H1 (cell line): ENCODE data around the gene SLC15A3. TPM values are rescaled to one million over a fixed set of nuclear protein-coding genes. Genes with fewer than 3 reads are reported as not detected.

Experiments
- CTCF ChIA-PET: fragments of 300-600 bp; sonication (Branson Sonifier 250); formaldehyde crosslinking; loops from one replicate; lab custom pipeline; 2021; ENCODE audit not compliant: partially characterized antibody; lab: Charles Lee
- POLR2A ChIA-PET: fragments of 300-600 bp; sonication (Branson Sonifier 250); formaldehyde crosslinking; loops from one replicate; lab custom pipeline; 2021; ENCODE audit warnings: inconsistent platforms; ENCODE audit not compliant: partially characterized antibody; lab: Charles Lee
- DNase-seq, 2 experiments: peaks; one replicate each; pipeline versions ENCODE4 v3.0.0 to v3.0.0-alpha.2; 2010 to 2022; ENCODE audit warnings: low spot score in 2 of 2, low read depth in 1 of 2, mixed read lengths in 1 of 2
- FAIRE-seq: peaks from 2 replicates; lab custom pipeline; 2011; peaks lifted over from hg19 to GRCh38; lab: Jason Lieb, UNC
- H2AFZ ChIP-seq: 2 replicates; pipeline ENCODE4 v1.8.1; 2012; ENCODE audit warnings: low read length, inconsistent platforms
- H2AK5ac ChIP-seq: 2 replicates; pipeline ENCODE4 v1.6.1; 2013; ENCODE audit warnings: low read depth, low read length
- H2BK120ac ChIP-seq: replicated peaks from 2 replicates; pipeline ENCODE3; 2013; ENCODE audit warnings: low read depth, low read length, inconsistent platforms
- H2BK12ac ChIP-seq: 2 replicates; pipeline ENCODE4 v1.6.1; 2013; ENCODE audit warnings: low read depth, low read length
- H2BK15ac ChIP-seq: 2 replicates; pipeline ENCODE4 v1.6.1; 2013; ENCODE audit warnings: low read length
- H2BK20ac ChIP-seq: 2 replicates; pipeline ENCODE4 v1.6.1; 2013; ENCODE audit warnings: low read length
- H2BK5ac ChIP-seq: 2 replicates; pipeline ENCODE4 v1.6.1; 2013; ENCODE audit warnings: low read depth, low read length
- H3K14ac ChIP-seq: 2 replicates; pipeline ENCODE4 v1.6.1; 2013; ENCODE audit warnings: inconsistent platforms; ENCODE audit not compliant: insufficient read length
- H3K18ac ChIP-seq: 2 replicates; pipeline ENCODE4 v1.6.1; 2013; ENCODE audit warnings: low read length; ENCODE audit errors: extremely low read depth
- H3K23ac ChIP-seq: 2 replicates; pipeline ENCODE4 v1.6.1; 2013; ENCODE audit warnings: inconsistent platforms; ENCODE audit not compliant: insufficient read length
- H3K23me2 ChIP-seq: 2 replicates; pipeline ENCODE4 v1.6.1; 2013; ENCODE audit warnings: low read depth, low read length
- H3K27ac ChIP-seq: 2 replicates; pipeline ENCODE4 v1.6.1; 2011; ENCODE audit warnings: low read depth, low read length, inconsistent platforms
- H3K27me3 ChIP-seq, 4 experiments: replicated peaks in 1 of 4; 1 replicate in 1 of 4; 2 replicates in 3 of 4; pipeline versions ENCODE4 v1.6.1 to v1.8.1; 2011 to 2013; ENCODE audit warnings: low read length in 3 of 4, mild to moderate bottlenecking in 3 of 4, inconsistent platforms in 2 of 4, mixed read lengths in 2 of 4, moderate library complexity in 1 of 4; ENCODE audit not compliant: control insufficient read depth in 3 of 4, insufficient read depth in 3 of 4; ENCODE audit errors: extremely low read depth in 1 of 4
- H3K36me3 ChIP-seq, 4 experiments: 2 replicates each; pipeline versions ENCODE4 v1.6.1 to v1.8.1; 2011 to 2013; ENCODE audit warnings: mild to moderate bottlenecking in 4 of 4, low read length in 3 of 4, moderate library complexity in 2 of 4, control low read depth in 1 of 4, inconsistent platforms in 1 of 4; ENCODE audit not compliant: insufficient read depth in 4 of 4, control insufficient read depth in 2 of 4
- H3K4ac ChIP-seq: replicated peaks from 2 replicates; pipeline ENCODE3; 2013; ENCODE audit warnings: low read length, low read depth, mixed read lengths, inconsistent platforms; ENCODE audit not compliant: insufficient read length
- H3K4me1 ChIP-seq, 4 experiments: replicated peaks in 1 of 4; 1 replicate in 1 of 4; 2 replicates in 3 of 4; pipeline versions ENCODE4 v1.6.1 to v1.8.1; 2011 to 2013; ENCODE audit warnings: low read length in 3 of 4, inconsistent platforms in 2 of 4, mixed read lengths in 1 of 4; ENCODE audit not compliant: insufficient read depth in 4 of 4, control insufficient read depth in 3 of 4
- H3K4me2 ChIP-seq, 2 experiments: 2 replicates each; pipeline versions ENCODE4 v1.6.1 to v1.8.1; 2011 to 2013; ENCODE audit warnings: low read depth in 2 of 2, low read length in 2 of 2, control low read depth in 1 of 2, inconsistent platforms in 1 of 2, mild to moderate bottlenecking in 1 of 2; ENCODE audit not compliant: insufficient read depth in 1 of 2
- H3K4me3 ChIP-seq, 4 experiments: fragments of 200-600, 300-600 bp in 1 of 4; sonication (generic), shearing (Covaris generic), sonication (Bioruptor Twin) in 1 of 4; 2 replicates each; pipeline versions ENCODE4 v1.5.1 to v1.8.1; 2011 to 2016; ENCODE audit warnings: low read length in 4 of 4, low read depth in 3 of 4, control low read depth in 2 of 4, inconsistent platforms in 2 of 4, mild to moderate bottlenecking in 2 of 4, mixed read lengths in 1 of 4, moderate library complexity in 1 of 4; ENCODE audit not compliant: insufficient read depth in 2 of 4; ENCODE audit errors: extremely low read depth in 1 of 4
- H3K56ac ChIP-seq: replicated peaks from 2 replicates; pipeline ENCODE3; 2013; ENCODE audit warnings: low read depth, mild to moderate bottlenecking, mixed read lengths, low read length, inconsistent platforms; ENCODE audit not compliant: insufficient read length
- H3K79me1 ChIP-seq: 2 replicates; pipeline ENCODE4 v1.6.1; 2013; ENCODE audit warnings: low read depth, low read length, control low read depth
- H3K79me2 ChIP-seq, 2 experiments: 2 replicates each; pipeline versions ENCODE4 v1.6.1 to v1.8.1; 2012 to 2013; ENCODE audit warnings: low read length in 2 of 2, mild to moderate bottlenecking in 2 of 2, inconsistent platforms in 1 of 2; ENCODE audit not compliant: insufficient read depth in 2 of 2, control insufficient read depth in 1 of 2
- H3K9ac ChIP-seq, 4 experiments: replicated peaks in 1 of 4; 1 replicate in 1 of 4; 2 replicates in 3 of 4; pipeline versions ENCODE4 v1.6.1 to v1.8.1; 2011 to 2013; ENCODE audit warnings: low read depth in 3 of 4, low read length in 3 of 4, control low read depth in 2 of 4, mild to moderate bottlenecking in 2 of 4, moderate library complexity in 2 of 4, inconsistent platforms in 1 of 4; ENCODE audit errors: extremely low read depth in 1 of 4
- H3K9me3 ChIP-seq, 2 experiments: 2 replicates each; pipeline versions ENCODE4 v1.6.1 to v1.8.1; 2012 to 2013; ENCODE audit warnings: mild to moderate bottlenecking in 2 of 2, moderate library complexity in 2 of 2, control low read depth in 1 of 2, inconsistent platforms in 1 of 2, low read depth in 1 of 2, low read length in 1 of 2, mixed read lengths in 1 of 2; ENCODE audit not compliant: insufficient read depth in 2 of 2
- H4K20me1 ChIP-seq, 2 experiments: replicated peaks in 1 of 2; 2 replicates each; pipeline versions ENCODE3 to v1.8.1; 2011 to 2013; ENCODE audit warnings: inconsistent platforms in 2 of 2, low read length in 2 of 2, mild to moderate bottlenecking in 1 of 2; ENCODE audit not compliant: insufficient read depth in 2 of 2, control insufficient read depth in 1 of 2
- H4K5ac ChIP-seq: 2 replicates; pipeline ENCODE4 v1.6.1; 2013; ENCODE audit warnings: low read length, low read depth, mixed read lengths, inconsistent platforms; ENCODE audit not compliant: insufficient read length
- H4K8ac ChIP-seq: 2 replicates; pipeline ENCODE4 v1.8.0; 2013; ENCODE audit warnings: mild to moderate bottlenecking, moderate library complexity, low read length, inconsistent platforms; ENCODE audit not compliant: insufficient read depth; ENCODE audit errors: extremely low read depth
- H4K91ac ChIP-seq: replicated peaks from 2 replicates; pipeline ENCODE3; 2013; ENCODE audit warnings: low read length, mixed read lengths, inconsistent platforms; ENCODE audit not compliant: insufficient read length
- EGR1 ChIP-seq: IDR thresholded peaks from 2 replicates; pipeline ENCODE4 v1.6.1; 2011; ENCODE audit warnings: low read depth, low read length, borderline replicate concordance
- FOSL1 ChIP-seq: IDR thresholded peaks from 2 replicates; pipeline ENCODE4 v1.6.1; 2011; ENCODE audit warnings: mild to moderate bottlenecking, low read depth, low read length, moderate library complexity; ENCODE audit not compliant: insufficient read depth
- KDM1A ChIP-seq: fragments of 200-600, 300-600 bp; sonication (generic); IDR thresholded peaks from 2 replicates; pipeline ENCODE4 v1.7.1; 2016; ENCODE audit warnings: mild to moderate bottlenecking, low read length, borderline replicate concordance
- MAFK ChIP-seq: IDR thresholded peaks from 2 replicates; pipeline ENCODE4 v1.6.1; 2012; ENCODE audit warnings: low read depth, mild to moderate bottlenecking, improper control_type of control experiment, low read length
- SIN3A ChIP-seq, 2 experiments: IDR thresholded peaks in 1 of 2; conservative IDR thresholded peaks in 1 of 2; 2 replicates each; pipeline ENCODE4 v1.6.1; 2011 to 2012; ENCODE audit warnings: low read length in 2 of 2, improper control_type of control experiment in 1 of 2, low read depth in 1 of 2, mild to moderate bottlenecking in 1 of 2
- SP1 ChIP-seq: IDR thresholded peaks from 2 replicates; pipeline ENCODE4 v1.6.1; 2011; ENCODE audit warnings: low read depth, low read length
- SUZ12 ChIP-seq: fragments of 200-600 bp; sonication (generic); IDR thresholded peaks from 2 replicates; pipeline ENCODE4 v1.6.1; 2012; ENCODE audit warnings: mild to moderate bottlenecking, inconsistent platforms, low read length, moderate library complexity, mixed read lengths
- WGBS, 2 experiments: shearing (Covaris generic) in 1 of 2; methylation state at CpG; one replicate each; pipeline versions ENCODE4 v1.1.6 to v1.1.7; 2013 to 2015; ENCODE audit warnings: low lambda C conversion rate in 2 of 2, mixed read lengths in 2 of 2, inconsistent platforms in 1 of 2, low coverage in 1 of 2, missing lambda C conversion rate in 1 of 2; ENCODE audit not compliant: insufficient replicate concordance in 2 of 2, insufficient coverage in 1 of 2, insufficient read length in 1 of 2; ENCODE audit errors: extremely low coverage in 1 of 2, missing lambda C conversion rate in 1 of 2; 5-methylcytosine and 5-hydroxymethylcytosine counted together
- polyA plus RNA-seq, 7 experiments: library from polyadenylated mRNA; depleted of rRNA in 3 of 7; stranded (reverse) in 5 of 7; unstranded in 2 of 7; fragments of >200 nt in 5 of 7; fragments of 200-250 nt in 2 of 7; gene quantifications; 1 replicate in 5 of 7; 2 replicates in 1 of 7; 4 replicates in 1 of 7; pipeline versions ENCODE4 v1.2.1 to v1.2.3, GENCODE V29; 2011 to 2013; ENCODE audit warnings: missing spikeins in 2 of 7, mixed read lengths in 2 of 7
- total RNA-seq: library from RNA; stranded (reverse); fragmentation: NEBNext Ultra II Directional; extraction: Animal tissue kit (Norgen Biotek cat#: 25700); gene quantifications from 2 replicates; pipeline ENCODE4 v1.2.1, GENCODE V29; 2021
- TF ChIP-seq, protein P1 (sequence below): IDR thresholded peaks from 2 replicates; pipeline ENCODE4 v1.6.1; 2012; ENCODE audit warnings: low read length, inconsistent platforms
- TF ChIP-seq, protein P2 (sequence below): IDR thresholded peaks from 2 replicates; pipeline ENCODE4 v1.6.1; 2011; ENCODE audit warnings: low read depth, mild to moderate bottlenecking, low read length; ENCODE audit not compliant: insufficient read depth

SLC15A3 gene
- total and polyA plus RNA-seq, 2 of the 8 experiments (the other 6 are each of a cell fraction or from before 2014, with no cell fraction given): 25.8 to 31.0 TPM

GRCh38 chr11:60972182-60973030 lies 20.4 kb upstream of the SLC15A3 start:
- Histone ChIP-seq H3K4me1 (no peaks in the 10 kb centered on the region), H2BK120ac (no peak overlapping the region), H3K18ac (no peak overlapping the region), H3K79me2 (no peaks in the 10 kb centered on the region), H3K27me3 (no peaks in the 10 kb centered on the region; a peak in 1 of 7 replicates), H2AFZ (no peak overlapping the region), H3K4me3 (no peak overlapping the region), H3K4me2 (no peak overlapping the region), H3K36me3 (no peaks in the 10 kb centered on the region), H3K4ac (no peak overlapping the region), H3K56ac (no peak overlapping the region), H3K23ac (no peak overlapping the region), H4K8ac (peak overlapping the region; percentile 4; the same call in 1 of the 2 replicates), H4K91ac (no peak overlapping the region), H2BK20ac (no peak overlapping the region), H3K79me1 (no peaks in the 10 kb centered on the region), H3K9ac (no peak overlapping the region), H4K20me1 (no peaks in the 10 kb centered on the region), H3K27ac (no peak overlapping the region), H2BK5ac (no peak overlapping the region), H2BK12ac (no peak overlapping the region), H4K5ac (no peak overlapping the region), H2BK15ac (no peak overlapping the region), H3K14ac (no peak overlapping the region), H3K23me2 (no peaks in the 10 kb centered on the region), H2AK5ac (no peak overlapping the region), H3K9me3 (no peaks in the 10 kb centered on the region; a peak in 1 of 4 replicates)
- FAIRE-seq: no peak
- DNase-seq: no peak
- 92% methylated on average over 13 of the region's 15 CpGs; no CpG with 5 or more reads in 1 of the 2 experiments for WGBS, 2 experiments
- CTCF ChIA-PET: interaction anchor here (0.6 to 2.7 kb wide), 9 partner anchors 10 to 229 kb away, joined by 3 to 9 read pairs (median 3); no protein-coding TSS in a partner anchor
- POLR2A ChIA-PET: interaction anchor here (0.6 kb wide), 1 partner anchor 218 kb away, joined by 4 read pairs; no protein-coding TSS in a partner anchor
- no peak for TF ChIP-seq KDM1A
- no peak for TF ChIP-seq MAFK
- no peak for TF ChIP-seq EGR1
- TF ChIP-seq SUZ12: no peak
- TF ChIP-seq SP1: no peak
- TF ChIP-seq FOSL1: no peak
- no peak for TF ChIP-seq SIN3A (conservative IDR thresholded peaks at IDR 0.05 in 1 of 2, IDR thresholded peaks at IDR 0.05 in 1 of 2; ENCODE audit: low read depth in 1 of 2, low read length in 2 of 2)
- TF ChIP-seq, protein P1, sequence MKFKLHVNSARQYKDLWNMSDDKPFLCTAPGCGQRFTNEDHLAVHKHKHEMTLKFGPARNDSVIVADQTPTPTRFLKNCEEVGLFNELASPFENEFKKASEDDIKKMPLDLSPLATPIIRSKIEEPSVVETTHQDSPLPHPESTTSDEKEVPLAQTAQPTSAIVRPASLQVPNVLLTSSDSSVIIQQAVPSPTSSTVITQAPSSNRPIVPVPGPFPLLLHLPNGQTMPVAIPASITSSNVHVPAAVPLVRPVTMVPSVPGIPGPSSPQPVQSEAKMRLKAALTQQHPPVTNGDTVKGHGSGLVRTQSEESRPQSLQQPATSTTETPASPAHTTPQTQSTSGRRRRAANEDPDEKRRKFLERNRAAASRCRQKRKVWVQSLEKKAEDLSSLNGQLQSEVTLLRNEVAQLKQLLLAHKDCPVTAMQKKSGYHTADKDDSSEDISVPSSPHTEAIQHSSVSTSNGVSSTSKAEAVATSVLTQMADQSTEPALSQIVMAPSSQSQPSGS: no peak
- TF ChIP-seq, protein P2, sequence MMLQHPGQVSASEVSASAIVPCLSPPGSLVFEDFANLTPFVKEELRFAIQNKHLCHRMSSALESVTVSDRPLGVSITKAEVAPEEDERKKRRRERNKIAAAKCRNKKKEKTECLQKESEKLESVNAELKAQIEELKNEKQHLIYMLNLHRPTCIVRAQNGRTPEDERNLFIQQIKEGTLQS: no peak
